Endothelial cell of umbilical vein (primary cell): ENCODE results near the gene GRID2. TPM values are rescaled to one million over a fixed set of nuclear protein-coding genes. Genes with fewer than 3 reads are reported as not detected.

Experiments
- BruUV-seq: library from RNA; stranded (reverse); fragments of 400-500 nt; replicated peaks from 2 replicates; lab custom pipeline; 2021; lab: Mats Ljungman, UMichigan
- CTCF ChIA-PET: fragments of 300-600, 350-600 bp; sonication (Branson Sonifier 250); formaldehyde crosslinking; loops from one replicate; lab custom pipeline; 2021; ENCODE audit warnings: antibody characterized with exemption, inconsistent platforms; lab: Charles Lee
- POLR2A ChIA-PET: fragments of 300-600, 350-600 bp; sonication (Branson Sonifier 250); formaldehyde crosslinking; loops from one replicate; lab custom pipeline; 2021; ENCODE audit warnings: antibody characterized with exemption, inconsistent platforms; lab: Charles Lee
- DNase-seq: peaks from one replicate; pipeline ENCODE4 v3.0.0-alpha.2; 2011; ENCODE audit warnings: low read depth, low spot score
- FAIRE-seq: peaks from 2 replicates; lab custom pipeline; 2011; peaks lifted over from hg19 to GRCh38; lab: Jason Lieb, UNC
- H2AFZ ChIP-seq: 2 replicates; pipeline ENCODE4 v1.6.0; 2012; ENCODE audit warnings: low read depth, low read length, control low read depth, inconsistent platforms
- H3K27ac ChIP-seq: 2 replicates; pipeline ENCODE4 v1.5.1; 2011; ENCODE audit warnings: low read depth, mild to moderate bottlenecking, control low read depth, low read length, moderate library complexity; ENCODE audit not compliant: insufficient read depth
- H3K27me3 ChIP-seq, 2 experiments: 2 replicates each; pipeline versions ENCODE4 v1.6.0 to v1.6.1; 2011; ENCODE audit warnings: low read length in 2 of 2, mixed read lengths in 1 of 2; ENCODE audit not compliant: control insufficient read depth in 2 of 2, insufficient read depth in 2 of 2
- H3K36me3 ChIP-seq, 2 experiments: 2 replicates in 1 of 2; 3 replicates in 1 of 2; pipeline ENCODE4 v1.5.1; 2011; ENCODE audit warnings: low read length in 2 of 2, mild to moderate bottlenecking in 1 of 2, moderate library complexity in 1 of 2; ENCODE audit not compliant: control insufficient read depth in 2 of 2, insufficient read depth in 2 of 2; ENCODE audit errors: extremely low read depth in 1 of 2
- H3K4me1 ChIP-seq: 3 replicates; pipeline ENCODE4 v1.5.1; 2011; ENCODE audit warnings: mild to moderate bottlenecking, low read length; ENCODE audit not compliant: control insufficient read depth, insufficient read depth; ENCODE audit errors: extremely low read depth
- H3K4me2 ChIP-seq: 2 replicates; pipeline ENCODE4 v1.6.1; 2011; ENCODE audit warnings: low read length, control low read depth, mixed read lengths; ENCODE audit not compliant: insufficient read depth
- H3K4me3 ChIP-seq, 3 experiments: fragments of 200-600 bp in 1 of 3; sonication (generic), shearing (Covaris generic) in 1 of 3; replicated peaks in 1 of 3; 2 replicates each; pipeline ENCODE4 v1.5.1; 2011 to 2016; ENCODE audit warnings: control low read depth in 3 of 3, low read length in 3 of 3, mild to moderate bottlenecking in 2 of 3, inconsistent platforms in 1 of 3, low read depth in 1 of 3, moderate library complexity in 1 of 3; ENCODE audit not compliant: insufficient read depth in 1 of 3
- H3K79me2 ChIP-seq: 2 replicates; pipeline ENCODE4 v1.6.0; 2012; ENCODE audit warnings: low read length, inconsistent platforms; ENCODE audit not compliant: control insufficient read depth, insufficient read depth
- H3K9ac ChIP-seq: replicated peaks from 2 replicates; pipeline ENCODE3; 2011; ENCODE audit warnings: low read length, control low read depth; ENCODE audit not compliant: insufficient read depth; ENCODE audit errors: extremely low read depth
- H3K9me1 ChIP-seq: replicated peaks from 3 replicates; pipeline ENCODE4 v1.6.0; 2011; ENCODE audit warnings: mild to moderate bottlenecking, low read length; ENCODE audit not compliant: control insufficient read depth, insufficient read depth; ENCODE audit errors: extremely low read depth
- H3K9me3 ChIP-seq: replicated peaks from 2 replicates; pipeline ENCODE4 v1.5.1; 2012; ENCODE audit warnings: low read length, inconsistent platforms; ENCODE audit not compliant: control insufficient read depth, insufficient read depth
- H4K20me1 ChIP-seq: replicated peaks from 2 replicates; pipeline ENCODE3; 2011; ENCODE audit warnings: mild to moderate bottlenecking, low read length; ENCODE audit not compliant: control insufficient read depth, insufficient read depth; ENCODE audit errors: extremely low read depth
- CTCF ChIP-seq, 2 donors: IDR thresholded peaks; 1 replicate in 1 of 2; 2 replicates in 1 of 2; pipeline ENCODE4 v1.5.1; 2011; ENCODE audit warnings: low read length in 2 of 2, mild to moderate bottlenecking in 2 of 2, moderate library complexity in 2 of 2, control low read depth in 1 of 2, inconsistent platforms in 1 of 2, low read depth in 1 of 2; ENCODE audit not compliant: insufficient read depth in 1 of 2; ENCODE audit errors: extremely low read depth in 1 of 2
- EZH2 ChIP-seq: IDR thresholded peaks from 2 replicates; pipeline ENCODE4 v1.6.1; 2012; ENCODE audit warnings: borderline replicate concordance, low read depth, mild to moderate bottlenecking, moderate library complexity, low read length, inconsistent platforms; ENCODE audit not compliant: severe bottlenecking
- GATA2 ChIP-seq: IDR thresholded peaks from 2 replicates; pipeline ENCODE4 v1.7.0; 2011; ENCODE audit warnings: low read depth, mild to moderate bottlenecking, moderate library complexity, mixed read lengths, low read length; ENCODE audit not compliant: insufficient read length, insufficient read depth
- POLR2A ChIP-seq: IDR thresholded peaks from 2 replicates; pipeline ENCODE4 v1.6.1; 2012; ENCODE audit warnings: low read depth, mild to moderate bottlenecking, control low read depth, low read length
- dilution Hi-C: fragments of 300-500 bp; cut with MboI; formaldehyde crosslinking; loops from one replicate; pipeline ENCODE4 v1.15.0; 2019; ENCODE audit warnings: low sequenced_read_pairs; ENCODE audit not compliant: extremely low pct_ligation_motif_present
- intact Hi-C: fragments of 100-400 bp; cut with micrococcal nuclease; formaldehyde crosslinking; loops from one replicate; pipeline ENCODE4 v1.10.0; 2022
- polyA plus RNA-seq, 4 experiments: library from polyadenylated mRNA; depleted of rRNA in 3 of 4; stranded (reverse) in 3 of 4; unstranded in 1 of 4; fragments of >200 nt; gene quantifications; 2 replicates each; pipeline versions ENCODE4 v1.2.1 to v1.2.3, GENCODE V29; 2011 to 2012; ENCODE audit warnings: missing spikeins in 1 of 4
- total RNA-seq: library from RNA; stranded (reverse); gene quantifications from 2 replicates; pipeline ENCODE4 v1.2.3, GENCODE V29; 2021
- TF ChIP-seq, protein P1 (sequence below): IDR thresholded peaks from 2 replicates; pipeline ENCODE4 v1.6.1; 2011; ENCODE audit not compliant: insufficient read depth, insufficient read length

The GRID2 gene
- total and polyA plus RNA-seq, 2 donors (not counting 3 experiments of a cell fraction or from before 2014, with no cell fraction given): not detected

- H3K27me3 ChIP-seq: peaks cover 0 to 2% of the 10 kb centered on the region in 2 experiments
- H3K4me1 ChIP-seq: no peaks in the 10 kb centered on the region
- no peak overlapping the region for H3K9ac ChIP-seq
- no peak for TF ChIP-seq CTCF (IDR thresholded peaks at IDR 0.05; ENCODE audit: extremely low read depth in 1 of 2, insufficient read depth in 1 of 2, low read depth in 1 of 2, low read length in 2 of 2)
- no peak for TF ChIP-seq GATA2
- no peak for TF ChIP-seq POLR2A
- no peak for TF ChIP-seq EZH2
- TF ChIP-seq, protein P1, sequence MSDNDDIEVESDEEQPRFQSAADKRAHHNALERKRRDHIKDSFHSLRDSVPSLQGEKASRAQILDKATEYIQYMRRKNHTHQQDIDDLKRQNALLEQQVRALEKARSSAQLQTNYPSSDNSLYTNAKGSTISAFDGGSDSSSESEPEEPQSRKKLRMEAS: no peak
- no peaks in the 10 kb centered on the region for H3K36me3 ChIP-seq
- H4K20me1 ChIP-seq: no peaks in the 10 kb centered on the region
- no peak overlapping the region for H3K4me3 ChIP-seq
- CTCF ChIA-PET: no interaction called here
- H2AFZ ChIP-seq: no peak overlapping the region
- H3K27ac ChIP-seq: no peak overlapping the region
- FAIRE-seq (no peak), DNase-seq (no peak)
- H3K79me2 ChIP-seq: no peaks in the 10 kb centered on the region
- H3K4me2 ChIP-seq: no peak overlapping the region
- no peaks in the 10 kb centered on the region for H3K9me1 ChIP-seq
- dilution Hi-C loops (no loop called here), intact Hi-C loops (no loop called here)
- no peaks in the 10 kb centered on the region for H3K9me3 ChIP-seq
- no TSS peak for BruUV-seq
- POLR2A ChIA-PET: no interaction called here
Measured at GRCh38 chr4:92733231-92733630, 429.5 kb downstream of the GRID2 start.
